DND-41 (cell line): ENCODE data around the gene FAM83F.

ENCODE experiments used
- ATAC-seq: fragments of 200-7000 bp; cut with Tn5 transposase; 3 replicates; pipeline ENCODE4 v1.9.1; 2021; ENCODE audit warnings: low read depth; ENCODE audit not compliant: insufficient read depth
- DNase-seq: peaks from one replicate; pipeline ENCODE4 v3.0.0-alpha.2; 2020
- H2AFZ ChIP-seq: 2 replicates; pipeline ENCODE4 v1.6.0; 2012; ENCODE audit warnings: low read depth, low read length
- H3K27ac ChIP-seq: 2 replicates; pipeline ENCODE4 v1.5.1; 2012; ENCODE audit warnings: low read length, inconsistent platforms
- H3K27me3 ChIP-seq: fragments of 200-600 bp; sonication (generic); 2 replicates; pipeline ENCODE4 v1.6.0; 2012; ENCODE audit warnings: low read length, mild to moderate bottlenecking, inconsistent platforms; ENCODE audit not compliant: insufficient read depth, poor library complexity
- H3K36me3 ChIP-seq: 2 replicates; pipeline ENCODE4 v1.5.1; 2012; ENCODE audit warnings: low read length, inconsistent platforms; ENCODE audit not compliant: insufficient read depth
- H3K4me1 ChIP-seq: 2 replicates; pipeline ENCODE4 v1.5.1; 2012; ENCODE audit warnings: mild to moderate bottlenecking, low read length; ENCODE audit not compliant: insufficient read depth
- H3K4me2 ChIP-seq: 2 replicates; pipeline ENCODE4 v1.6.0; 2012; ENCODE audit warnings: mild to moderate bottlenecking, moderate library complexity, low read length, inconsistent platforms; ENCODE audit not compliant: insufficient read depth
- H3K4me3 ChIP-seq, 2 experiments: fragments of 200-600 bp in 1 of 2; shearing (Covaris generic) in 1 of 2; 2 replicates each; pipeline ENCODE4 v1.5.1; 2012 to 2016; ENCODE audit warnings: inconsistent platforms in 2 of 2, low read length in 2 of 2, mild to moderate bottlenecking in 2 of 2, low read depth in 1 of 2, moderate library complexity in 1 of 2
- H3K79me2 ChIP-seq: 2 replicates; pipeline ENCODE4 v1.6.0; 2012; ENCODE audit warnings: low read length, inconsistent platforms; ENCODE audit not compliant: insufficient read depth
- H3K9ac ChIP-seq: 2 replicates; pipeline ENCODE4 v1.6.0; 2012; ENCODE audit warnings: low read depth, mild to moderate bottlenecking, inconsistent platforms, low read length, moderate library complexity
- H3K9me3 ChIP-seq: 2 replicates; pipeline ENCODE4 v1.5.1; 2012; ENCODE audit warnings: low read length, moderate library complexity, mild to moderate bottlenecking, inconsistent platforms; ENCODE audit not compliant: insufficient read depth, severe bottlenecking
- H4K20me1 ChIP-seq: 2 replicates; pipeline ENCODE4 v1.6.0; 2012; ENCODE audit warnings: low read length; ENCODE audit not compliant: insufficient read depth
- EZH2 ChIP-seq: IDR thresholded peaks from 3 replicates; pipeline ENCODE4 v1.6.1; 2012; ENCODE audit warnings: borderline replicate concordance, low read depth, mild to moderate bottlenecking, moderate library complexity, low read length, inconsistent platforms; ENCODE audit not compliant: severe bottlenecking
- TF ChIP-seq, protein P1 (sequence below): IDR thresholded peaks from 2 replicates; pipeline ENCODE4 v1.5.1; 2012; ENCODE audit warnings: borderline replicate concordance, low read length, moderate library complexity, mild to moderate bottlenecking; ENCODE audit not compliant: poor library complexity, severe bottlenecking; ENCODE audit errors: extremely low read depth

FAM83F gene

DNA sequence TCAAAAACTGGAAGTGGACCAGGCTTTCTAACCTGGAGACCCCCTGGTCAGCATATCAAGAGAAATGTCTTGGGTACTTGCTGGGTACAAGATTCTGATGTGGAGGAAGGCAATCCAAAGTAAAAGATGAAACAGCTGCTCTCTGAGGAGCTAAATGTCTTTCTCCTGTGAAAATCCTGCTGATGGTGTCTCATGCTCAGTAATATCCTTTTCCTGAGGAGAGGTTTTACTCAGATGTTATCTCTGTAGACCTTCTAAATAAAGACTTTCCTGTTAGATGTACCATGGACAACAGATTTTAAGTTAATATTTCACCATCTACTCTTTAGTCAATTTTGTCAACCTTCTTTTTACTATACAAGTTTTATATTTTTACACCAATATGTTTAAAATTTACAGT lies 62.9 kb downstream of the FAM83F start:
- Histone ChIP-seq H3K4me3 (no peak overlapping the region), H2AFZ (no peak overlapping the region), H3K27me3 (no peaks in the 10 kb centered on the region), H3K9me3 (no peaks in the 10 kb centered on the region), H3K36me3 (no peaks in the 10 kb centered on the region), H3K9ac (no peak overlapping the region), H3K4me1 (peaks cover 27% of the 10 kb centered on the region), H4K20me1 (peaks cover 66% of the 10 kb centered on the region), H3K4me2 (no peak overlapping the region), H3K27ac (no peak overlapping the region), H3K79me2 (peaks cover 99% of the 10 kb centered on the region)
- DNase-seq (no peak), ATAC-seq (no peak)
- no peak for TF ChIP-seq EZH2

DNA sequence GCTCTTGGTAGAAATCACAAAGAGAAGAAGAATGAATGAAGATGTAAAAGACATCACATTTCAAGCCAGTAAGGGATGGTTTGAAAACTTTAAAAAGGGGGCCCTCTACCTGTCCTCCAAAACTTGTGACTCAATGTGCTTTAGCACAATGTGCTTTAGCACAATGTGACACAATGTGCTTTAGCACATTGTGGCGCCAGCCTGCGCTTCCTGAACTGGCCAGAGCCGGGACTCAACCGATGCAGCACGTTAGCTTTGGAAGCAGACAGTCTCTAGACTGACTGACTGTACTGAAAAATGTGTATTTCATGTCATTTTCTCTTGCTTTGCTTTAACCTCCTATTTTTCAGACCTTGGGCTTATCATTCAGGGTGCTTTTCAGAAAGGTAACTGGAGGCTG lies 63.5 kb downstream of the FAM83F start:
- Histone ChIP-seq H3K36me3 (no peaks in the 10 kb centered on the region), H4K20me1 (peaks cover 67% of the 10 kb centered on the region), H3K27me3 (no peaks in the 10 kb centered on the region), H3K4me1 (peaks cover 27% of the 10 kb centered on the region), H3K27ac (no peak overlapping the region), H3K4me2 (no peak overlapping the region), H3K9me3 (no peaks in the 10 kb centered on the region), H3K4me3 (no peak overlapping the region), H2AFZ (no peak overlapping the region), H3K9ac (no peak overlapping the region), H3K79me2 (peaks cover 99% of the 10 kb centered on the region)
- DNase-seq, result no peak
- no peak for ATAC-seq
- TF ChIP-seq, protein P1, sequence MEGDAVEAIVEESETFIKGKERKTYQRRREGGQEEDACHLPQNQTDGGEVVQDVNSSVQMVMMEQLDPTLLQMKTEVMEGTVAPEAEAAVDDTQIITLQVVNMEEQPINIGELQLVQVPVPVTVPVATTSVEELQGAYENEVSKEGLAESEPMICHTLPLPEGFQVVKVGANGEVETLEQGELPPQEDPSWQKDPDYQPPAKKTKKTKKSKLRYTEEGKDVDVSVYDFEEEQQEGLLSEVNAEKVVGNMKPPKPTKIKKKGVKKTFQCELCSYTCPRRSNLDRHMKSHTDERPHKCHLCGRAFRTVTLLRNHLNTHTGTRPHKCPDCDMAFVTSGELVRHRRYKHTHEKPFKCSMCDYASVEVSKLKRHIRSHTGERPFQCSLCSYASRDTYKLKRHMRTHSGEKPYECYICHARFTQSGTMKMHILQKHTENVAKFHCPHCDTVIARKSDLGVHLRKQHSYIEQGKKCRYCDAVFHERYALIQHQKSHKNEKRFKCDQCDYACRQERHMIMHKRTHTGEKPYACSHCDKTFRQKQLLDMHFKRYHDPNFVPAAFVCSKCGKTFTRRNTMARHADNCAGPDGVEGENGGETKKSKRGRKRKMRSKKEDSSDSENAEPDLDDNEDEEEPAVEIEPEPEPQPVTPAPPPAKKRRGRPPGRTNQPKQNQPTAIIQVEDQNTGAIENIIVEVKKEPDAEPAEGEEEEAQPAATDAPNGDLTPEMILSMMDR, result no peak
- no peak for TF ChIP-seq EZH2

DNA sequence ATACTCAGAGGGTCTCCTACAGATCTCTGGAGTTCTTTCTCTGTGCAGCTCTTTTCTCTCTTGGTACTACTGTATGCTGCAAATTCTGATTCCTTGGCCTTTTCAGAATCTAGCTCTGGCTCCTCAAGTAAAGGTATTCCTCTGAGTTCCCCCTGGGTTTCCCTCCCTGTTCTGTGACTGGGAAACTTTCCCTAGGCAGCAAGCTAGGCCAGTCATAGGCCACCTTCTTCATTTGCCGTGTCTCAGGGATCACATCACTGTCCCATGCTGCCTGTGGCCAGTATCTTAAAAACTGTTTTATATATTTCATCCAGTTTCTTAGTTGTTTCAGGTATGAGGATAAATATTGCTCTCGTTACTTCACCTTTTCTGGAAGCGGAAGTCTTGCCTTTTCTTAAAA lies 71.2 kb downstream of the FAM83F start:
- H3K9me3 ChIP-seq, result no peaks in the 10 kb centered on the region
- no peaks in the 10 kb centered on the region for H3K36me3 ChIP-seq
- H3K27me3 ChIP-seq, result no peaks in the 10 kb centered on the region
- DNase-seq (no peak), ATAC-seq (no peak)
- peaks cover 100% of the 10 kb centered on the region for H3K79me2 ChIP-seq
- TF ChIP-seq, protein P1, result no peak
- no peak for TF ChIP-seq EZH2
- no peak overlapping the region for H3K27ac ChIP-seq
- H3K4me2 ChIP-seq, result no peak overlapping the region
- H2AFZ ChIP-seq, result no peak overlapping the region
- H4K20me1 ChIP-seq, result peaks cover 56% of the 10 kb centered on the region
- no peaks in the 10 kb centered on the region for H3K4me1 ChIP-seq
- no peak overlapping the region for H3K9ac ChIP-seq
- no peak overlapping the region for H3K4me3 ChIP-seq

DNA sequence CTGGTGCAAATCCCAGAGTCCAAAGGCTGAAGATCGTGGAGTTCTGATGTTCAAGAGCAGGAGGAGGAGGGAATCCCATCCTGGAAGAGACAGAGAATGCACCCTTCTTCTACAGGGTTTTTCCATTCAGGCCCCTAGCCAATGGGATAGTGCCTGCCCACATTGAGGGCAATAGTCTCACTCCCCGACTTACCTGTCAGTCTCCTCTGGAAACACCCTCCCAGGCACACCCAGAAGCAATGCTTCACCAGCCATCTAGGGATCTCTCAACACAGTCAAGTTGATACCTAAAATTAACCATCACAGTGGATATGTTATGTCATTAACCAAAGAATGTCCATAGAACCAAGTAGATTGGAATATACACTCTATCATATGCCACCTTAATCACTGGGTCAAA lies 72.9 kb downstream of the FAM83F start:
- H3K36me3 ChIP-seq, result no peaks in the 10 kb centered on the region
- TF ChIP-seq EZH2, result no peak
- TF ChIP-seq, protein P1, result no peak
- no peak overlapping the region for H3K4me3 ChIP-seq
- peaks cover 100% of the 10 kb centered on the region for H3K79me2 ChIP-seq
- no peaks in the 10 kb centered on the region for H3K4me1 ChIP-seq
- H3K27ac ChIP-seq, result no peak overlapping the region
- H3K9ac ChIP-seq, result no peak overlapping the region
- no peaks in the 10 kb centered on the region for H3K9me3 ChIP-seq
- ATAC-seq, result no peak
- no peaks in the 10 kb centered on the region for H3K27me3 ChIP-seq
- no peak for DNase-seq
- H3K4me2 ChIP-seq, result no peak overlapping the region
- H2AFZ ChIP-seq, result no peak overlapping the region
- H4K20me1 ChIP-seq, result peaks cover 62% of the 10 kb centered on the region
